GM19099 (cell line): Measurements from ENCODE around the gene PSTPIP1.

Source experiments
- POLR2A ChIP-seq: IDR thresholded peaks from 3 replicates; pipeline ENCODE4 v1.6.1; 2011; ENCODE audit warnings: low read depth; ENCODE audit not compliant: insufficient read length; ENCODE audit errors: extremely low read depth

The PSTPIP1 gene

DNA sequence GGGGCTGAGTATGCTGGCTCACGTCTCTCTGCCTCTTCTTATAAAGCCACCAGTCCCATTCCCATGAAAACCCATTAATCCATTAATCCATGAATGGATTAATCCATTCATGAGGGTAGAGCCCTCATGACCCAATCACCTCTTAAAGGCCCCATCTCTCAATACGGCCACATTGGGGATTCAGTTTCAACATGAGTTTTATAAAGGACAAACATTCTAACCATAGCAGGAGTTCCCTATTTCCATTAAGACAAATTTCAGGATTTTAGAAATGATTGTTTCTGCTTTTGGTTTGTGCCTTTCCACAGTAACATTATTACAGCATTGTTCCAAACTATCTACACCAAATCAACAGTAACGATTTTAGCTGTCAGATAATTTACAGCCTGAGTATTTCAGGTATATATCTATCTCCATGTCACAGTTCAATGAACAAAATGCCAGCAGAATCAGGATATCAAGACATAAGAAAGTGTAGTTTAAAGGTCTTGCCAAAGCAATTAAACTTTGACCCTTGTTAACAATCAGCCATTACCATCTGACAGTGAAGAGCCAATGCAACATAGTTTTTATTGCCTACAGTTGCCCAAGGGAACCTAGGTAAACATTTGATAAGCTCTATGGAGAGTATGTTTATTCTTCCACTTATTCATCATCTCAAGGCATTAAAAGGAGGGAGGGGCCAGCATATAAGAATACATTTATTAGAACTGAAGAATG is 72.2 kb downstream of the PSTPIP1 start:
- TF ChIP-seq POLR2A = no peak

- no peak for TF ChIP-seq POLR2A
These were observed 72.9 kb downstream of the PSTPIP1 start for GRCh38 chr15:77067691-77068367.

GRCh38 chr15:77068633-77069032 is 73.7 kb downstream of the PSTPIP1 start:
- TF ChIP-seq POLR2A = no peak

GRCh38 chr15:77069521-77070121 is 74.7 kb downstream of the PSTPIP1 start:
- no peak for TF ChIP-seq POLR2A

DNA sequence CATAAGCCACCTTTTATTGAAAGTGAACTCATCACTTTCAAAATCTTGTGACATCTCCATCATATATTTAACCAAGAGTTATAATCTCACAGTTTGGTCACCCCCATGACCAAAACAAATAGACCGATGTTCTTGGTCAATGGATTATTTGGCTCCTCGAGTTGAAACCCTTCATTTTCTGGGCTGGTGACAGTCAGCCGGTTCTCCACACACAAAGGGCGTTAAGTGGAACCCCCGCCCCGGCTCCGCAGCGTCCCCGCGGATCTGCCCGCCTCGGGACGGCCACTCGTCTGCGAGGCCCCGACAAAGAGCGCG is 75.2 kb downstream of the PSTPIP1 start:
- TF ChIP-seq POLR2A = no peak

DNA sequence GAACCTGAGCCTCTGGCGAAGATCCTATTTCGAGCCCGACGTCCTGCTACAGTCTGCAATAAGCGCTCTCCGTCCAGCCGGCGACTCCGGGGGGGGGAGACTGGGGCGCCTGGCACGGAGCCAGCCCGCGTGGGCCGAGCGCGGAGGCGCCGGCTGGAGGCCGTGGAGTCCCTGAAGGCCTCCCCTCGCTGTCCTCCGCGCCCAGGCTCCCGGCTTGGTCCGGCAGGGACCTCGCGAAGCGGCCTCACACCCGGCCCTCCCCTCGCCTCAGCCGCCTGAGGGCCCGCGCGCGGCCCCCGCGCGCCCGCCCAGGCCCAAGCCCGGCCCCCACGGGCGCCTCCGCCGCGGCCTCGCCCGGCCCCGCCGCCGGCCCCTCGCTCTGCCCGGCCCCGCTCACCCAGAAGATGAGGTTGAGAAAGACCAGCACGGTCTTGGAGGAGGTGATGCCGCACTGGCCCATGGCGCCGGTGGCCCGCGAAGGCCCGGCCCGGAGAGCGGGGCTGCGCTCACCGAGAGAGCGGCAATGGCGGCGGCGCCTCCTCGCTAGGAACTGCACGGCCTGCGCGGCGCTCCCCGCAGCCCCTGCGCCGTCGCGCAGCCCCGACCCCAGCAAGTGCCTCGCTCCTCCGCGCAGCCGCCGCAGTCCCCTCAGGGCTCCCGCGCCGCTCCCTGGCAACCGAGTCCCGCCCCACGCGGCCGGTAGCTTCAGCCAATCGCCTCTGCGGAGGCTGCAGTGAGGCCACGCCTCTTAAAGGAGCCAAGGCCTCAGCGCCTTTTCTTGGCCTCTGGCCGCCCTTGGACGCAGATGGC is 75.8 kb downstream of the PSTPIP1 start, which contains the start of gene TSPAN3:
Gene TSPAN3, minus strand, starts transcription at position 615 of the 810 bp plus-strand sequence. Its CDS starts 155 bp downstream, at position 460.
- peak; percentile 75 for TF ChIP-seq POLR2A

DNA sequence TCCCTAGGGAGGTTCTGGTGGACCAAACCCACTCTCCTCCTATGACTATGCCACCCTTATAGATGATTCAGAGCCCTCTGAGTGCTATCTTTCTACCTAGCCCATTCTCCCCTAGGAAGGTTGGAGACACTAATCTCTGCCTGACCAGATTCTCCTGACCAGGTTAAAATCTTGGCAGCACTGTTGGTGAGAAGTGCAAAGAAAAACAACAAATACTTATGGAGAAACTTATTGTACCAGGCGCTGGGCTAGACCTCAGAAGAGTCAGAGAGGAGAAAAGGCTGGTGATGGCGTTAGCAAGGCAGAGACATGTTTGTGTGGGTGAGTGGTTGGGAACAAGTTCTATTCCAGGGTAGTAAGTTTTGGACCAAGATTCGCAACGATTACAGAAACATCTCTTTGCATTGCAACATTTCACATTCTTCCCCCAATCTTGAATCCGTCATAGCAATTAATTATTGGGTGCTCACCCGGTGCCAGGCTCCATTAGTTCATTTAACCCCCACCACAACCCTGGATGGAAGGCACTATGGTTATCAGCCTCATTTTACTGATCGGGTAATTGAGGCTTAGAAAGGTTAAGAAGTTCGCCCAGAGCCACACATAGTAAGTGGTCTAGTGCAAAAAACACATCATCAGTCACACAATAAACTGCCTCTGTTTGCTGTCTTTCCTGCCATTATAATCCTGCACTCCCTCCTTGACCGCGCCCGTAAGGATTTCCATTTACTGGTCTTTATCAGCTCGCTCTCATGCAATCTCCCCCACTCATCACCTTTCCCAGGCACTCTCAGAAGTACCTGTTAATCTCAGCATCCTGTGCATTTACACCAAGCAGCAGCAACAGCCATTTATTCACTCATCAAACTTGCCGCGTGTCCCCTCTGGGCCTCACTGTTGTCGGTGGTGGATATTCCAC is 76.6 kb downstream of the PSTPIP1 start:
- no peak for TF ChIP-seq POLR2A

DNA sequence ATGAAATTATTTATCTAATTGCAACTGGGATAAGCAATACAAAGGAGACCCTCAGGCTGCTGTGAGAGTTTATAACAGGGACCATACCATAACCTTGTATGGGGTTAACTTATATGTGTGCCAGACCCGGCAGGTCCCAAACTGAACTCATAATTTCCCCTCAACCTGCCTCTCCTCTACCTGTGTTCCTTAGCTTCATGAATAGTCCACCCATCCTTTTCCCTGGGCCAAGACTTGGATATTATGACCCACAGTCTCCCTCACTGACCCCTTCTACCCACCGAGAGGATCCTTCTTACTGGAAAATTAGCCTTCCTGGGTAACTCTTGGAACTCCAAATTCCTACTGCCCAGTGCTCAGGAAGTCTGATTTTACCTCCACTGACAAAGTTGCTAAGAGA is 79.4 kb downstream of the PSTPIP1 start:
- TF ChIP-seq POLR2A = no peak

DNA sequence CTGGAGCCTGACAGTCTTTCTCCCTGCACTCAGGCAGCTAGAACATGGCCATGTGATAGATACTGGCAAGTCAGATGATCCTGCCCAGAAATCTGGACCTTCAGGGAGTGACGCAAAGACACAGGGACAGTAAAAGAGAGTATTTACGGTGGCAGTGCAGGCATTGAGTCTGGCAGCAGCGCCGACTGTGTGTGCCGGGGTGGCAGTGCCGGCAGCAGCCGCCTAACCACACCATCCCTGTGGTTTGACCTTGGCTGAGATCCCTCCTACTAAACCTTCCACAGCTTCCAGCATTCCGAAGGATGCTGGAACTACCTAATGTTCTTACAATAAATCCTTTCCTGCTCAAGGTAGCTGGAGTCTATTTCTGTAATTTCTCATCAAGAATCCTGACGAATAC is 80.6 kb downstream of the PSTPIP1 start:
- no peak for TF ChIP-seq POLR2A

DNA sequence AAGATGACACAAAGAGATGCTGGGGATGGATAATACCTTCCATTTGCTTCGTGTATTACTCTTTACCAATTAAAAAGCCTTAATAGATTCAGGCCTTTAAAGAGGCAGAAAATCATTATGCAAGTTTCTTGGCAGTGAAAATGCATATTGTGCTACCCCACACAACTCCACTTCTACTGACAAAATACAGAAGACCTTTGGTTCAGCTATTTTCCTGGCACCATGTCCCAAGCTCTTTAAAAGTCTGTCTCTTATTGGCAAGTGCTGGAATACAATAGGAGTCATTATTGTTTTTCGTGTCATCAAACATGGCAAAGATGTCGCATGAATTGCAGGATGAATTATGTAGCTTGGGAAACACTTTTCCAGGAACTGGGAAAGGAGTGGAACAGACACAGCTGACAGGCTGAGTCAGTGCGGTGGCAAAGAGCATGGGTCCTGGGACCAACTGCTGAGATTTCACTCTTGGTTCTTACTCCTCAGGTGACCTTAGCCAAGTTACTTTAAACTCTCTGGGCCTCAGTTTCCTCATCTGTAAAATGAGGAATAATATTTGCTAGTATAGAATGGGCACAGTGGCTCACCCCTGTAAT is 81.5 kb downstream of the PSTPIP1 start:
- TF ChIP-seq POLR2A = no peak

- TF ChIP-seq POLR2A = no peak
These were observed 87.0 kb downstream of the PSTPIP1 start for GRCh38 chr15:77081971-77082370.

DNA sequence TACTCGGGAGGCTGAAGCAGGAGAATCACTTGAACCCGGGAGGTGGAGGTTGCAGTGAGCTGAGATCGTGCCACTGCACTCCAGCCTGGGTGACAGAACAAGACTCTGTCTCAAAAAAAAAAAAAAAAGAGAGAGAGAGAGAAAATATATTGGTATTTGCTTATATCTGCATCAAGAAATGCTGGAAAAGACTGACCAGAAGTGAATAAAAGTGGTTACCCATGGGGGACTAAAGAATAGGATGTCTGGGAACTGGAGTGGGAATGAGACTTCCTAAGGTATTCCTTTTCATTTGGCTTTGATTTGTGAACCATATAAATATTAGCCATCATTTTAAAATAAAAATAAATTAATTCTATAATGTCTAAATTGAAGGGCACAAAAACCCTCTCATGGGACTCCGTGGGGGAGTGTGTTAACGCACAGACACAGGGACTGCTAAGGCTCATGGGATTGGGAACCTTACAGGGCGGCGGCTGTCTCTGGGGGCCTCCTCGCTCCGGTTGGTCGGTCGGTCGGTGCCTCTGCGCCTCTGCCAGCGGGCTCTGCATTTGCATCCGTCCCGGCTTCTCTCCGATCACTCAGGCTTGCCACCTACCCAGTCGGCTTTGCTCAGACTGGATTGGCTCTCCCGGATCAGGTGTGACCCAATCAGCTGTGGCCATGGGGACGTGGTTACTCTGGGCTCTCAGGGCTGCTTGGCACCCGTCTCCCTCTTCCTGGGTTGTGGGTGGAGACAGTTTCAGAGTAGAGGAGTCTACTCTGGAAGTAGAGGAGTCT is 88.6 kb downstream of the PSTPIP1 start:
- peak; percentile 34 for TF ChIP-seq POLR2A

DNA sequence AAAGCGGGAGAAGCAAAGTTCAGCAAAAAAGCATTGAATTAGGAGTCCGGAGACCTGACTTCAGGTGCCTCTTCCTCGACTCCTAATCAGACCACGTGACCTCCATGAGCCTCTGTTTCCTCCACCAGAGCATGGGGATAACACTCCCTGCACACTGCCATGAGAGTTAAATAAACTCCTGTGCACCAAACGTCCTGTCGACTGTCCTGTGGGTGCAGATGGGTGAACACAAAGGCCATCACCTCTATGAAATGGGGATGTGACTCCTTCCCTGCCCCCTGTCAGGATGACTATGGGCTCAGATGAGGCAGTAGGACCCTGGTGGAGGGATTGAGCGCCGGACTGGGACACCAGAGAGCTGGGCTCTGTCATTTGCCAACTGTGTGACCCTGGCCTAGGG is 89.5 kb downstream of the PSTPIP1 start:
- TF ChIP-seq POLR2A = no peak
